HG03565 (cell line): Measurements from ENCODE around the gene PDZRN3.

Experiments
- ATAC-seq: cut with Tn5 transposase; IDR thresholded peaks from one replicate; pipeline ENCODE4 v1.9.1; 2021; ENCODE audit warnings: mild to moderate bottlenecking, moderate library complexity; ENCODE audit not compliant: unreplicated experiment

PDZRN3 gene

DNA sequence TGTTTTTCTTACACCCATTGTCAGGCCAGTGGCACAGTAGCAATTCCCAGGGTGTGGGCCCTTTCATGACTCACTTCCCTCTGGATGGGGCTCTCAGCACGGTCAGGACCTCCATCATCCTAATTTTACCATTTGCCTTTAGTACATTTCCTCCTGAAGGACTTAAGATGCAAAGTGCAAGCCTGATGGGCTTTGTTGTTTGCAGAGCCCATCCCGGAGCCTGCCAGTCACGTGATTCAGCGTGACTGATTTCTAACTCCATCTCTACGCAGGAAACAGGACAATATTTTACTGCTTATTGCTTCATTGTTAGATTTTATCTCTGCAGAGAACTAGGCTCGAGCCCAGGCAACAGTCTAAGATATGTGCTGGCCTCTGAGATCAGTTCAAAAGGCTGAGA lies 223.7 kb downstream of the PDZRN3 start:
- ATAC-seq, result no peak

GRCh38 chr3:73399666-73400253 lies 225.0 kb downstream of the PDZRN3 start:
- ATAC-seq, result no peak

- no peak for ATAC-seq
Measured at GRCh38 chr3:73399106-73399505, 225.6 kb downstream of the PDZRN3 start.

GRCh38 chr3:73398084-73398483 lies 226.7 kb downstream of the PDZRN3 start:
- no peak for ATAC-seq

DNA sequence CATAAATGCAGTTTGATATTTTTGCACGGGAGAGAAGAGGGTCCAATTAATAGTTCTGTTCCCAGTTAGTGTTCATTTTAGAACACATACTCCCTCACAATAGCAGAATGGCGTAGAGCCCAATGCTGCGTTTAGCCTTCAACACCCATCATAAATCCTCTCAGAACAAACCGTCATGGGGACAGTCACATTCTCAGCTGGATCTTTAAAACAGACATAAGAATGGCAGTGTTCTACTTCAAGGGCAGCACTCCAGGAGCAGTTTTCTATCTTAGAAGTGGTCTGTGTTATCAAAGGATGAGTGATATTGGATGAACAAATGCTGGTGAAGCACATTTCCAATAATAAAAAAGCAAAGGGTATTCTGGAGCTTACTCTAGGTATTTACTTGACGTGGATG lies 230.5 kb downstream of the PDZRN3 start:
- no peak for ATAC-seq

DNA sequence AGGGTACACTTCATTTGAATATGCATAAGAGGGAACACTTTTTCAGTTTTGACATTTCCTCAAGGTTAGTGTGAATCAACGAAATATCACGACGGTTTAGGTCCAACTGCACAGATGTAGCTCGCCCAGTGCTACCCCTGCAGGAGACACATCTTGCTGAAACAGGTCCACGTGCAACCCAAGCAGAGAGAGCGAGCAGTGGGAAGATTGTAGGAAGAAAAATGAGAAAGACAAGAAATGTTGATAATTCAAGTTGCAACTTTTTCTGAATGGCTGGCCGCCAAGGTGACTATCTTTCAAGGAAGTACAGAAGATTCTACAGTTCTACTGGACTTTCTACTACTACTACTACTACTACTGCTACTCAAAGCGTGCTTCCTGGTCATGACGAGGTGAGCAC lies 231.7 kb downstream of the PDZRN3 start:
- ATAC-seq, result no peak

DNA sequence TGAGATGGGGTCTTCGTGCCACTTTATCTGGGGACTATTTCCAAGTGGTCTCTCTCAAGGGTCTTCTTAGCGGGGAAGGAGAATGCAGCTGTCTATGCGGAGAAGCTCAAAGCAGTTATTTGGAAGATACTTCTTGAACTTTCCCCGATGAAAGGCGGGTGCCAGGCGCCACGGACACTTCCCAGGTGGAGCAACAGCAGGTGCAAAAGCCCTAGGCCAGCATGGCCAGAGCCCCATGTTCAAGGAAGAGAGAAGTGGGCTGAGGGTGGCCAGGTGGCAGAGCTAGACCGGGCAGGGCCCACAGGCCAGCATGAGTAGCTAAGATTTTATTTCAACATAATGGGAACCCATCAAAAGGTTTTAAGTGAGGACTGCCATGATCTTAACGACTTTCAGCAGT lies 232.8 kb downstream of the PDZRN3 start:
- no peak for ATAC-seq

DNA sequence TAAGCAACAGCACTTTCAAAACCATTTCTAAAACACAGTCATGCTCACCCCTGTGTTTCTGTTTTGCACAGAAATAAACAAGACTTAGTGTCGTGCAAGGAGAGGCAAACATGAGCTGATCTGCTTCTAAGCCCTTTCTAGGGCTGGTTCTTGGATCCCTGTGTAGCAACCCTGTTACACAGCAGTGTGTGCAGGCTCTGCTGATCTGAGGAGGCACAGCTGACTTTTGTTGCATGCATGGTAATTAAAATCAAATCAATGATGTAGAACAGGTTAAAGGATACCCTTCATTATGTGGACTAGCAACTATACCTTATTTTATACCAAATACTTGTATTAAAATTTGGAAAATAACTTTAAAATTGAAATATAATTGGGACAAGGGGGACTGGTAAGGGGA lies 234.8 kb downstream of the PDZRN3 start:
- ATAC-seq, result no peak

DNA sequence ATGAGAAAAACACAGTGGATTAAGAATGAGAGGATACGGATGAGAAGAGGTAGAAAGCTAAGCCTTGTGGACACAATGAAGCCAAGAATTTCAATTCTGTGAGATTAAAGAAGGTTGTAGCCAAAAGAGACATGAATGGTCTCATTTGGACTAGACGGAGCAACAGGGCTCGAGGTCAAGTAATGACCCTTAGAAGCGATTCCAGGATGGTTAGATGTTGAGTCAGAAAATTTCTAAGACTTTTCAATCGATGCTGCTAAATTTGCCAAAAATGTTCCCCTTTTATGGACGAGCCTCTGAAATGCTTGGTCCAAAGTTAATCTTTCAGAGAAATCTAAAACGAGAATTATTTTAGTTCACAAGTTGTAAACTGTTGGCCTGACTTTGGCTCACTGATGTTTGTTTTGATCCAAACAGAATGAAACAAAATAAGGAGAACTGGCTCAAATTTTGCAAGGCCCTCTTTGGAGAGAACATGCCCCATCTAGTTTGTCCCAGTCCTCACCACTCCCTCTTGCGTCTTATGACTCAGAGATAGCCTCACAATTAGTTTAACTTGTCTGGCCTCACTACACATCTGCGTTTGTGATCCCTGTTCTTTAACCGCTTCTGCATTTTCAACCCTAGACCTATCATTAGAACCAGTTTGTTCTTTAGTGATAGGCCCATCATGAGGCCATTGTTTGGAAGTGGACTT lies 235.5 kb downstream of the PDZRN3 start:
- no peak for ATAC-seq

GRCh38 chr3:73385568-73385967 lies 239.2 kb downstream of the PDZRN3 start:
- no peak for ATAC-seq

GRCh38 chr3:73384091-73384906 lies 240.4 kb downstream of the PDZRN3 start:
- no peak for ATAC-seq

GRCh38 chr3:73383470-73384049 lies 241.2 kb downstream of the PDZRN3 start:
- no peak for ATAC-seq

DNA sequence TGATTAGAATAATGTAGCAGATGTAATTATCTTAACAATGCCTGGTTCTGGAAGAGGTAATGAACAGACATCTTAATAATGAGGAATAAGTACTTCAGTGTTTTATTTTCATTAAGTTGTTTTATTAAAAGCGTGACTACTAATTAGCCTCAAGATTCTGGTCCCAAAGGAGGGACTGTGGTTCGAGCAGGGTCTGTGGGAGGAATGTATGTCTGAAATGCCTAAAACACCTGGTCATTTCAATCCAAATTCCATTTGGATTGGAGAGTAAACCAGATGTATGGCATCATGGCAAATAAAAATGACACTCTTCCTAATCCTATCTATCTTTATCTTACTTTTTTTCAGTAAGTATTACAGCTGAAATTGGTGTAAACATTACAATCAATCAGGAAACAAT lies 243.2 kb downstream of the PDZRN3 start:
- ATAC-seq, result no peak

DNA sequence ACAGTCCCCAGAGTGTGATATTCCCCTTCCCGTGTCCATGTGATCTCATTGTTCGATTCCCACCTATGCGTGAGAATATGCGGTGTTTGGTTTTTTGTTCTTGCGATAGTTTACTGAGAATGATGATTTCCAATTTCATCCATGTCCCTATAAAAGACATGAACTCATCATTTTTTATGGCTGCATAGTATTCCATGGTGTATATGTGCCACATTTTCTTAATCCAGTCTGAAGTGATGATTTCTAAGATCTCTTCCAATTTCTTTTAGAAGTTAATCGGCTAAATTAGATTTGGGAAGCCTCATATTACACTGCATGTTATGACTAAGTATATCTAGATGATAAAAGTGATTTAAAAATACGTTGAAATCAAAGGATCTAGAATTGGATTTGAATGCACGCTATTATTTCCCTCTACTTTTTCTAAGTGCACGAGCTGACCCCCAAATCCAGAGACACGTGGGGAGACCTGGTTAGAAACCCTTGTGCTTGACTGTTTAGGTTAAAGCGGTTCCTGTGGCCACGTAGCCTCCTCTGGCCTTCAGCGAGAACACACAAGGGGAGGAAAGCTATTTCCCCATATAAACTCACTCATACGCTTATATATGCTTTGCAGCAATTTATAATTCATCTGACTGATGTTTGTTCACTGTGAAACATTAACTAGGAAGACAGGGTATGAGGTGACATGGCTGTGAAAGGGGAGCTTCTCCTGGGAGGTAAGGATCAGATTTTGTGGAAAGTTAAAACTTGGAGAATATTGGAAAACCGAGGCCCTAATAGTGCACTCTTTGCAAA lies 243.8 kb downstream of the PDZRN3 start:
- no peak for ATAC-seq

GRCh38 chr3:73379465-73379864 lies 245.3 kb downstream of the PDZRN3 start:
- ATAC-seq, result no peak

- no peak for ATAC-seq
Measured at GRCh38 chr3:73378207-73378606, 246.5 kb downstream of the PDZRN3 start.

DNA sequence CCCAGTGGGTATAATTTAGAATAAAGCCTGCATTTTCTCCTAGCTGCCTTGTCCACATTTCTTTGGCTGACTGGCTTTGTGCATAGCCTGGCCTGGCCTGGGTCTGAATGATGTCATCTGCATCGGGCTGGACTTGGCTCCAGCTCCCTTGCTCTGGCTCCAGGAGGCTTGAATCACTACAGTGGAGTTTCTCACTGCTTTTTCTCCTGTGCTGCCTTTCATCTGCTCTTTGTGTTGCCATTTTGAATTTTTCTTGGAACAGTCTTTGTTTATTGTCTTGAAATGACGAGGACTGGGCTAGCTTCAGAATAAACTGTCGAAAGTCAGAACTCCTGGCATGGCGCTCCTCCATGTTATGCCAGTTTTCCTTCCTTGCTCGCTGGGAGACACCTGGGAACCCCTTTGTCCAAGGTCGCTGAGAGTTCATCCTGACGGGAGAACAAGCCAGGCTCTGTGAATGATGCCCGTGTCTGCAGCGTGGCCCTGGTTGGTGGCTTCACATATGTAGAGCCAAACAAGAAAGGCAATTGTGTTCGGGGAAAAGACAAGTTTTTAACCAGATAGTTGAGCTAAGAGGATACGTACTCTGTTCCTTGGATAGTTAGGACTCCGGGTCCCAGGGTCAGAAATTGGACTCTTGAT lies 258.9 kb downstream of the PDZRN3 start:
- no peak for ATAC-seq

DNA sequence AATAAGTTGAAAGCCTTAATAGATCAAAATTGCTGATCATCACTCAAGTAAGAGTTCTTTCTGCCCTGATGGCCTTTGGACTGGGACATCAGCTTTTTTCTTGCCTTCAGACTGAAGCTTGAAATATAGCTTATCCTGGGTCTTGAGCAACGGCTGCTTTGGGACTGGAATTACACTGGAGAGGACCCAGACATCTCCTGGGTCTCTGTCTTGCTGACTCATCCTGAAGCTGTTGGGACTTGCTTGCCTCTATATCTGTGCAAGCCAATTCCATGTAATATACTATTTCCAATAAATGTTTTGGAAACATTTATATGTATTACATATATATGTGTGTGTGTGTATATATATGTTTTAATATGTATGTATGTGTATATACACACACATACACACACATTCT lies 260.2 kb downstream of the PDZRN3 start:
- ATAC-seq, result no peak

- ATAC-seq, result no peak
Measured at GRCh38 chr3:73363093-73363492, 261.6 kb downstream of the PDZRN3 start.

GRCh38 chr3:73361591-73361990 lies 263.1 kb downstream of the PDZRN3 start:
- no peak for ATAC-seq
